Astrocyte (in vitro differentiated cells and primary cell): ENCODE measurements around the gene COL4A4. TPM values are rescaled to one million over a fixed set of nuclear protein-coding genes. Genes with fewer than 3 reads are reported as not detected.

Experiments used
- DNase-seq: peaks from one replicate; pipeline ENCODE4 v3.0.0-alpha.2; 2010; ENCODE audit warnings: low read depth
- FAIRE-seq: peaks from 2 replicates; lab custom pipeline; 2011; peaks lifted over from hg19 to GRCh38; lab: Jason Lieb, UNC
- H2AFZ ChIP-seq: 2 replicates; pipeline ENCODE4 v1.6.0; 2012; ENCODE audit warnings: low read depth, low read length, inconsistent platforms
- H3K27ac ChIP-seq: 2 replicates; pipeline ENCODE4 v1.5.1; 2011; ENCODE audit warnings: low read depth, low read length, inconsistent platforms
- H3K27me3 ChIP-seq: 2 replicates; pipeline ENCODE4 v1.6.0; 2011; ENCODE audit warnings: low read length, inconsistent platforms; ENCODE audit not compliant: insufficient read depth
- H3K36me3 ChIP-seq: 2 replicates; pipeline ENCODE4 v1.5.1; 2011; ENCODE audit warnings: low read length, inconsistent platforms; ENCODE audit not compliant: insufficient read depth
- H3K4me1 ChIP-seq: 2 replicates; pipeline ENCODE4 v1.5.1; 2011; ENCODE audit warnings: low read length, inconsistent platforms; ENCODE audit not compliant: insufficient read depth
- H3K4me2 ChIP-seq: 2 replicates; pipeline ENCODE4 v1.6.0; 2012; ENCODE audit warnings: low read length, inconsistent platforms
- H3K4me3 ChIP-seq: 2 replicates; pipeline ENCODE4 v1.5.1; 2011; ENCODE audit warnings: low read depth, mild to moderate bottlenecking, low read length, inconsistent platforms; ENCODE audit not compliant: insufficient read depth
- H3K79me2 ChIP-seq: 2 replicates; pipeline ENCODE4 v1.6.0; 2012; ENCODE audit warnings: mild to moderate bottlenecking, low read length, inconsistent platforms; ENCODE audit not compliant: insufficient read depth
- H3K9ac ChIP-seq: 2 replicates; pipeline ENCODE4 v1.6.0; 2012; ENCODE audit warnings: mild to moderate bottlenecking, low read length, inconsistent platforms
- H3K9me3 ChIP-seq: 2 replicates; pipeline ENCODE4 v1.5.1; 2012; ENCODE audit warnings: low read depth, mild to moderate bottlenecking, low read length, inconsistent platforms; ENCODE audit not compliant: insufficient read depth
- H4K20me1 ChIP-seq: 2 replicates; pipeline ENCODE4 v1.6.0; 2012; ENCODE audit warnings: low read length, inconsistent platforms; ENCODE audit not compliant: insufficient read depth
- H3K27ac Mint-ChIP-seq: one replicate; pipeline ENCODE4 v1.8.0; 2021; ENCODE audit warnings: mild to moderate bottlenecking, mixed read lengths; ENCODE audit not compliant: unreplicated experiment
- H3K27me3 Mint-ChIP-seq: one replicate; pipeline ENCODE4 v1.8.0; 2021; ENCODE audit warnings: low read depth, mixed read lengths; ENCODE audit not compliant: unreplicated experiment
- H3K36me3 Mint-ChIP-seq: one replicate; pipeline ENCODE4 v1.8.0; 2021; ENCODE audit warnings: low read depth, mixed read lengths; ENCODE audit not compliant: unreplicated experiment
- H3K4me1 Mint-ChIP-seq: one replicate; pipeline ENCODE4 v1.8.0; 2021; ENCODE audit warnings: low read depth, mixed read lengths; ENCODE audit not compliant: unreplicated experiment
- H3K4me3 Mint-ChIP-seq: one replicate; pipeline ENCODE4 v1.8.0; 2021; ENCODE audit warnings: mild to moderate bottlenecking, moderate library complexity, mixed read lengths; ENCODE audit not compliant: unreplicated experiment
- H3K9me3 Mint-ChIP-seq: one replicate; pipeline ENCODE4 v1.8.0; 2021; ENCODE audit warnings: mild to moderate bottlenecking, mixed read lengths; ENCODE audit not compliant: unreplicated experiment
- EZH2 ChIP-seq: IDR thresholded peaks from 2 replicates; pipeline ENCODE4 v1.6.1; 2012; ENCODE audit warnings: mild to moderate bottlenecking, low read length, inconsistent platforms; ENCODE audit not compliant: insufficient read depth
- total RNA-seq: library from RNA; stranded (reverse); gene quantifications from 2 replicates; pipeline ENCODE4 v1.2.1, GENCODE V29; 2021
- TF ChIP-seq, protein P1 (sequence below): IDR thresholded peaks from 2 replicates; pipeline ENCODE4 v1.5.1; 2011; ENCODE audit warnings: low read depth, mild to moderate bottlenecking, inconsistent platforms, low read length, moderate library complexity; ENCODE audit not compliant: insufficient read depth

Gene COL4A4
- total RNA-seq, 1 donor from 2014 or later: 0.36 TPM

DNA sequence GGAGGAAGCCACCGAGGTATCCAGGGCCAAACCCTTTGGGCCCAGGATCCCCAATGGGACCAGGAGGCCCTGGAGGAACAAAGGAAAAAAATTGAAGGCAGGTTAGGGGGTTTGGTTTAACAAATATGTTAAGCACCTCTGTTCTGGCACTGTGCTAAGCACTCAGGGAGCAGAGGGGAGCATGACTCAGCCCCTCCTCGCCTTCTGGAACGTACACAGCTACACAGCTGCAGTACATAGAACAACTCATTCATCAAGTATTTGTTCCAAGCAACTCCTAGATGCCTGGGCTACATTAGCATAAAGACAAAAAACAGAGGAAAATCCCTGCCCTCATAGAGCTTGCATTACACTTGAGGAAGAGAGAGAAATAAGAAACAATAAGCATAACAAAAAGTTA lies 153.6 kb downstream of the COL4A4 start:
- FAIRE-seq: no peak
- Histone ChIP-seq H3K4me2 (no peak overlapping the region), H3K4me1 (no peaks in the 10 kb centered on the region), H3K9ac (no peak overlapping the region), H3K9me3 (peaks cover 6% of the 10 kb centered on the region), H3K79me2 (no peaks in the 10 kb centered on the region), H3K36me3 (no peaks in the 10 kb centered on the region), H3K27me3 (no peaks in the 10 kb centered on the region), H3K27ac (no peak overlapping the region), H3K4me3 (no peak overlapping the region), H2AFZ (no peak overlapping the region), H4K20me1 (no peaks in the 10 kb centered on the region)
- DNase-seq: peak; percentile 61
- no peaks in the 10 kb centered on the region for H3K36me3 Mint-ChIP-seq
- no peaks in the 10 kb centered on the region for H3K27me3 Mint-ChIP-seq
- TF ChIP-seq EZH2: no peak
- TF ChIP-seq, protein P1, sequence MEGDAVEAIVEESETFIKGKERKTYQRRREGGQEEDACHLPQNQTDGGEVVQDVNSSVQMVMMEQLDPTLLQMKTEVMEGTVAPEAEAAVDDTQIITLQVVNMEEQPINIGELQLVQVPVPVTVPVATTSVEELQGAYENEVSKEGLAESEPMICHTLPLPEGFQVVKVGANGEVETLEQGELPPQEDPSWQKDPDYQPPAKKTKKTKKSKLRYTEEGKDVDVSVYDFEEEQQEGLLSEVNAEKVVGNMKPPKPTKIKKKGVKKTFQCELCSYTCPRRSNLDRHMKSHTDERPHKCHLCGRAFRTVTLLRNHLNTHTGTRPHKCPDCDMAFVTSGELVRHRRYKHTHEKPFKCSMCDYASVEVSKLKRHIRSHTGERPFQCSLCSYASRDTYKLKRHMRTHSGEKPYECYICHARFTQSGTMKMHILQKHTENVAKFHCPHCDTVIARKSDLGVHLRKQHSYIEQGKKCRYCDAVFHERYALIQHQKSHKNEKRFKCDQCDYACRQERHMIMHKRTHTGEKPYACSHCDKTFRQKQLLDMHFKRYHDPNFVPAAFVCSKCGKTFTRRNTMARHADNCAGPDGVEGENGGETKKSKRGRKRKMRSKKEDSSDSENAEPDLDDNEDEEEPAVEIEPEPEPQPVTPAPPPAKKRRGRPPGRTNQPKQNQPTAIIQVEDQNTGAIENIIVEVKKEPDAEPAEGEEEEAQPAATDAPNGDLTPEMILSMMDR: no peak
- H3K4me1 Mint-ChIP-seq: no peaks in the 10 kb centered on the region
- peaks cover 6% of the 10 kb centered on the region for H3K9me3 Mint-ChIP-seq
- no peak overlapping the region for H3K27ac Mint-ChIP-seq
- no peak overlapping the region for H3K4me3 Mint-ChIP-seq

DNA sequence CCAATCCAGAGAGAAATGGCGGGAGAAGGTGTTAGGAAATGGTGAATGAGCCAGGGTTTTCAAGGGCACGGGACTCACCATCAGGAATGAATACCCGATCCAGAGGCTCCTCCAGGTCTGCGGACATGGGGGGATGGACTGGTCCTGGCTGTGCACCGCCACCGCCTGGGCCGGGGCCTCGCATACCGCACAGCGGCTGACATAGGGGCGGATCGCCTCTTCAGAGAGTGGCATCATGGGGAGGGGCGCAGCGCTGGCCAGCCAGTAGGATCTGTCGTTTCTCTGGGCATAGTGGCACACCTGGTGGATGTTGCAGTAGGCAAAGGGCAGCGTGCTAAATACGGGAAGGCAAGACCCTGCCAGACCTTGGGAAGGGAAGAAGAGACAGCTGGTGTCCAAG lies 156.1 kb downstream of the COL4A4 start:
- no peaks in the 10 kb centered on the region for H3K4me1 Mint-ChIP-seq
- Histone ChIP-seq H2AFZ (no peak overlapping the region), H3K9me3 (peaks cover 6% of the 10 kb centered on the region), H3K4me3 (no peak overlapping the region), H3K4me2 (no peak overlapping the region), H3K79me2 (no peaks in the 10 kb centered on the region), H3K36me3 (no peaks in the 10 kb centered on the region), H4K20me1 (no peaks in the 10 kb centered on the region), H3K27me3 (no peaks in the 10 kb centered on the region), H3K27ac (no peak overlapping the region), H3K4me1 (no peaks in the 10 kb centered on the region), H3K9ac (no peak overlapping the region)
- H3K9me3 Mint-ChIP-seq: peaks cover 11% of the 10 kb centered on the region
- no peaks in the 10 kb centered on the region for H3K27me3 Mint-ChIP-seq
- no peak for DNase-seq
- FAIRE-seq: no peak
- no peak for TF ChIP-seq EZH2
- TF ChIP-seq, protein P1: no peak
- H3K4me3 Mint-ChIP-seq: no peak overlapping the region
- no peak overlapping the region for H3K27ac Mint-ChIP-seq
- H3K36me3 Mint-ChIP-seq: peaks cover 4% of the 10 kb centered on the region

DNA sequence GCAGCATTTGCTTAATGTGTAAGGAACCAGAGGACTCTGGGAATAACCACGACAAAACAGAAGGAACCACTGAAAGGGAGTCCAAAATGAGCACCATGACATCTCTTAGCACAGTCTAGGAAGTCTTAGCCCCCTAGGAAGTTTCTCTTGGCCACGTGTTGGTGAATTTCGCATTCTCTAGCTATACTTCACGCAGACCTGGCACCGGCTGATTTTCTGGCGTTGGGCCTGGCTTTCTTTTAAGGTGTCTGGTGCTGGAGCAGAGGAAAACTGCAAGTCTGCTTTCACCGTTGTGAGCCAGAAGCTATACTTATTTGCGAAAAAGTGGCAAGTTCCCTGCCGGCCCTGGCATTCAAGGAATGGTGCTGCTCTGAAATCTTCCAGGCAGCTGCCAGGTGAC lies 156.9 kb downstream of the COL4A4 start:
- H3K27me3 ChIP-seq: no peaks in the 10 kb centered on the region
- H3K79me2 ChIP-seq: no peaks in the 10 kb centered on the region
- no peaks in the 10 kb centered on the region for H4K20me1 ChIP-seq
- H3K27me3 Mint-ChIP-seq: no peaks in the 10 kb centered on the region
- H3K9ac ChIP-seq: no peak overlapping the region
- H3K27ac Mint-ChIP-seq: no peak overlapping the region
- no peak overlapping the region for H3K27ac ChIP-seq
- no peak overlapping the region for H3K4me2 ChIP-seq
- H2AFZ ChIP-seq: no peak overlapping the region
- FAIRE-seq (no peak), DNase-seq (no peak)
- peaks cover 6% of the 10 kb centered on the region for H3K9me3 ChIP-seq
- peaks cover 4% of the 10 kb centered on the region for H3K36me3 Mint-ChIP-seq
- TF ChIP-seq, protein P1: no peak
- no peak for TF ChIP-seq EZH2
- no peaks in the 10 kb centered on the region for H3K4me1 ChIP-seq
- no peaks in the 10 kb centered on the region for H3K4me1 Mint-ChIP-seq
- H3K36me3 ChIP-seq: no peaks in the 10 kb centered on the region
- no peak overlapping the region for H3K4me3 Mint-ChIP-seq
- peaks cover 11% of the 10 kb centered on the region for H3K9me3 Mint-ChIP-seq
- no peak overlapping the region for H3K4me3 ChIP-seq
